Ascending aorta (tissue), 2 donors: ENCODE measurements around the gene GUCD1. TPM values are rescaled to one million over a fixed set of nuclear protein-coding genes. Genes with fewer than 3 reads are reported as not detected.
"Not testable (repeated sequence)": the region's sequence is repeated elsewhere in the genome, so short reads cannot be mapped to it uniquely, and the experiment has no call there.

Source experiments
- DNase-seq, 2 donors: peaks; one replicate each; pipeline ENCODE4 v3.0.0-alpha.2; 2019; ENCODE audit warnings: low spot score in 2 of 2
- H3K27ac ChIP-seq, 2 donors: fragments of 200-600 bp; sonication (generic); one replicate each; pipeline ENCODE4 v1.5.1; 2016 to 2017; ENCODE audit warnings: mild to moderate bottlenecking in 1 of 2
- H3K27me3 ChIP-seq: fragments of 200-600 bp; sonication (generic); one replicate; pipeline ENCODE4 v1.5.1; 2017
- H3K36me3 ChIP-seq, 2 donors: fragments of 200-600 bp; sonication (generic); one replicate each; pipeline ENCODE4 v1.5.1; 2016
- H3K4me1 ChIP-seq, 2 donors: fragments of 200-600 bp; sonication (generic); one replicate each; pipeline ENCODE4 v1.5.1; 2016 to 2017; ENCODE audit warnings: mild to moderate bottlenecking in 1 of 2
- H3K4me3 ChIP-seq, 2 donors: fragments of 200-600 bp; sonication (generic); one replicate each; pipeline ENCODE4 v1.5.1; 2016 to 2017; ENCODE audit warnings: mild to moderate bottlenecking in 1 of 2
- H3K9me3 ChIP-seq, 2 donors: fragments of 200-600 bp; sonication (generic); one replicate each; pipeline ENCODE4 v1.5.1; 2016
- CTCF ChIP-seq, 3 experiments: fragments of 200-600 bp in 2 of 3; fragments of 450-650 bp in 1 of 3; sonication (generic) in 2 of 3; IDR thresholded peaks; one replicate each; pipeline ENCODE4 v1.5.1; 2016 to 2019; ENCODE audit warnings: antibody characterized with exemption in 3 of 3, mild to moderate bottlenecking in 1 of 3, moderate library complexity in 1 of 3
- intact Hi-C: fragments of 100-400 bp; cut with DNase I; formaldehyde crosslinking; loops from one replicate; pipeline ENCODE4 v1.15.1; 2023
- total RNA-seq: library from RNA; depleted of rRNA; stranded (reverse); fragments of >200 nt; gene quantifications from one replicate; pipeline ENCODE4 v1.1.0, GENCODE V29; 2016

GUCD1 gene
- 80.0 TPM for total RNA-seq

GRCh38 chr22:24554313-24555164 lies at the start of gene GUCD1:
GUCD1 (minus strand) TSS chr22:24555138; CDS start chr22:24554991, 147 bp downstream.
- Histone ChIP-seq H3K27ac (peak within 1 kb of the TSS; percentile 98 to 99), H3K36me3 (peaks cover 15 to 20% of the 10 kb centered on the region in 2 donors), H3K4me3 (peak within 1 kb of the TSS; percentile 81 to 93), H3K27me3 (no peaks in the 10 kb centered on the region), H3K9me3 (no peaks in the 10 kb centered on the region), H3K4me1 (peaks cover 20 to 31% of the 10 kb centered on the region in 2 donors)
- TF ChIP-seq CTCF (IDR thresholded peaks at IDR 0.05): no peak
- intact Hi-C loops: loop anchor here (1.0 to 2.0 kb wide), 2 partner anchors 9 to 38 kb away; partner anchors contain the start of gene LRRC75B
- DNase-seq: no peak

GRCh38 chr22:24603770-24604629 lies 49.1 kb upstream of the GUCD1 start:
- intact Hi-C loops, H3K4me1 ChIP-seq, H3K4me3 ChIP-seq, H3K36me3 ChIP-seq, H3K27me3 ChIP-seq, H3K27ac ChIP-seq, H3K9me3 ChIP-seq, DNase-seq: not testable (repeated sequence)

- intact Hi-C loops, H3K4me3 ChIP-seq, DNase-seq, H3K27ac ChIP-seq, H3K9me3 ChIP-seq, H3K27me3 ChIP-seq, H3K36me3 ChIP-seq, H3K4me1 ChIP-seq: not testable (repeated sequence)
Measured at GRCh38 chr22:24602847-24603769, 48.2 kb upstream of the GUCD1 start, which contains the start of gene GGT1. GGT1 (plus strand) TSS chr22:24603193; CDS start chr22:24611082, 7,889 bp downstream.

- H3K36me3 ChIP-seq, H3K4me1 ChIP-seq, DNase-seq, H3K27me3 ChIP-seq, H3K9me3 ChIP-seq, intact Hi-C loops, H3K27ac ChIP-seq, H3K4me3 ChIP-seq: not testable (repeated sequence)
Measured at GRCh38 chr22:24602105-24602749, 47.3 kb upstream of the GUCD1 start.

- DNase-seq: no peak
- Histone ChIP-seq H3K4me1 (peaks cover 0 to 4% of the 10 kb centered on the region in 2 donors), H3K27ac (no peak overlapping the region), H3K27me3 (no peaks in the 10 kb centered on the region), H3K9me3 (no peaks in the 10 kb centered on the region), H3K36me3 (no peaks in the 10 kb centered on the region), H3K4me3 (no peak overlapping the region)
- intact Hi-C loops: no loop called here
- TF ChIP-seq CTCF (IDR thresholded peaks at IDR 0.05): no peak
Measured at GRCh38 chr22:24601217-24602104, 46.5 kb upstream of the GUCD1 start.

GRCh38 chr22:24599958-24600715 lies 45.2 kb upstream of the GUCD1 start:
- H3K9me3 ChIP-seq, DNase-seq, H3K4me3 ChIP-seq, H3K4me1 ChIP-seq, H3K27me3 ChIP-seq, intact Hi-C loops, H3K27ac ChIP-seq, H3K36me3 ChIP-seq: not testable (repeated sequence)
